Breast epithelium (tissue), 3 donors: Measurements from ENCODE around the gene MFRP.

Experiments
- POLR2A ChIP-seq: fragments of 450-650 bp; IDR thresholded peaks from one replicate; pipeline ENCODE4 v1.6.1; 2016; ENCODE audit warnings: antibody characterized with exemption, mild to moderate bottlenecking, moderate library complexity
- TF ChIP-seq, protein P1 (sequence below), 3 donors: fragments of 450-650 bp; IDR thresholded peaks; one replicate each; pipeline ENCODE4 v1.5.1; 2016 to 2017; ENCODE audit warnings: antibody characterized with exemption in 3 of 3, mild to moderate bottlenecking in 3 of 3, moderate library complexity in 3 of 3

DNA sequence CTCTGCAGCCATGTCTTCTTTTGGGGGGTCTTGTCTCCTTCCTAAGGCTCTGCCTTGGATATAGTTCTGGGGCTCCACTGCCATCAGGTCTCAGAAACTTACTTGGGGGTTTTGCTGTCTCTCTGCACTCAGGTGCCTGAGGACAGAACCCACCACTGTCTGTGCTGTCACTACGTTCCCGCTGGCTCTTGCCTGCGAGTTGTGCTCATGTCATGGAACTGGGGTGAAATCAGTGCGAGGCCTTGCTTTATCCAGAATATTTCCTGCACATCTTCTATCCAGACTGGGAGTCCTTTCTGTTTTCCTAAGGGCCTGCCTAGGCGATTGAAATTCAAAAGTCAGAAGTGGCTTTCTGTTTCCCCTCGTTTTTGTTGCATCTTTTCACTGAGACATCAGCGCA, 41.6 kb upstream of the MFRP start:
- TF ChIP-seq, protein P1, sequence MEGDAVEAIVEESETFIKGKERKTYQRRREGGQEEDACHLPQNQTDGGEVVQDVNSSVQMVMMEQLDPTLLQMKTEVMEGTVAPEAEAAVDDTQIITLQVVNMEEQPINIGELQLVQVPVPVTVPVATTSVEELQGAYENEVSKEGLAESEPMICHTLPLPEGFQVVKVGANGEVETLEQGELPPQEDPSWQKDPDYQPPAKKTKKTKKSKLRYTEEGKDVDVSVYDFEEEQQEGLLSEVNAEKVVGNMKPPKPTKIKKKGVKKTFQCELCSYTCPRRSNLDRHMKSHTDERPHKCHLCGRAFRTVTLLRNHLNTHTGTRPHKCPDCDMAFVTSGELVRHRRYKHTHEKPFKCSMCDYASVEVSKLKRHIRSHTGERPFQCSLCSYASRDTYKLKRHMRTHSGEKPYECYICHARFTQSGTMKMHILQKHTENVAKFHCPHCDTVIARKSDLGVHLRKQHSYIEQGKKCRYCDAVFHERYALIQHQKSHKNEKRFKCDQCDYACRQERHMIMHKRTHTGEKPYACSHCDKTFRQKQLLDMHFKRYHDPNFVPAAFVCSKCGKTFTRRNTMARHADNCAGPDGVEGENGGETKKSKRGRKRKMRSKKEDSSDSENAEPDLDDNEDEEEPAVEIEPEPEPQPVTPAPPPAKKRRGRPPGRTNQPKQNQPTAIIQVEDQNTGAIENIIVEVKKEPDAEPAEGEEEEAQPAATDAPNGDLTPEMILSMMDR (IDR thresholded peaks at IDR 0.05), result no peak
- no peak for TF ChIP-seq POLR2A
